Hepatocyte (in vitro differentiated cells): Measurements from ENCODE around the gene NPLOC4. TPM values are rescaled to one million over a fixed set of nuclear protein-coding genes. Genes with fewer than 3 reads are reported as not detected.

Experiments used
- DNase-seq: peaks from one replicate; pipeline ENCODE4 v3.0.0-alpha.2; 2016; ENCODE audit warnings: low spot score
- H2AFZ ChIP-seq: fragments of 200-600 bp; sonication (generic); 2 replicates; pipeline ENCODE4 v1.6.0; 2016; ENCODE audit warnings: antibody characterized with exemption, mild to moderate bottlenecking
- H3K27ac ChIP-seq: fragments of 200-600 bp; sonication (generic); 2 replicates; pipeline ENCODE4 v1.5.1; 2016; ENCODE audit warnings: mild to moderate bottlenecking
- H3K27me3 ChIP-seq: fragments of 200-600 bp; sonication (generic); 2 replicates; pipeline ENCODE4 v1.6.1; 2016
- H3K36me3 ChIP-seq: fragments of 200-600 bp; sonication (generic); replicated peaks from 2 replicates; pipeline ENCODE4 v1.5.1; 2016; ENCODE audit warnings: low read depth; ENCODE audit not compliant: insufficient read depth
- H3K4me1 ChIP-seq: fragments of 200-600 bp; sonication (generic); 2 replicates; pipeline ENCODE4 v1.5.1; 2016; ENCODE audit warnings: mild to moderate bottlenecking, moderate library complexity; ENCODE audit not compliant: insufficient read depth
- H3K4me2 ChIP-seq: fragments of 200-600 bp; sonication (generic); 2 replicates; pipeline ENCODE4 v1.6.0; 2016
- H3K4me3 ChIP-seq: fragments of 200-600 bp; sonication (generic); 2 replicates; pipeline ENCODE4 v1.5.1; 2016; ENCODE audit warnings: mild to moderate bottlenecking
- H3K79me2 ChIP-seq: fragments of 200-600 bp; sonication (generic); 2 replicates; pipeline ENCODE4 v1.6.0; 2017; ENCODE audit warnings: mild to moderate bottlenecking
- H3K9me2 ChIP-seq: fragments of 200-600 bp; sonication (generic); replicated peaks from 2 replicates; pipeline ENCODE4 v1.6.0; 2017; ENCODE audit warnings: mild to moderate bottlenecking; ENCODE audit not compliant: insufficient read depth
- H3K9me3 ChIP-seq: fragments of 200-600 bp; sonication (generic); 2 replicates; pipeline ENCODE4 v1.5.1; 2016; ENCODE audit warnings: low read depth, mild to moderate bottlenecking
- H4K20me1 ChIP-seq: fragments of 200-600 bp; sonication (generic); 2 replicates; pipeline ENCODE4 v1.6.0; 2016; ENCODE audit warnings: mild to moderate bottlenecking; ENCODE audit not compliant: insufficient read depth, poor library complexity, severe bottlenecking
- CTCF ChIP-seq: fragments of 200-600 bp; sonication (generic); IDR thresholded peaks from 2 replicates; pipeline ENCODE4 v1.5.1; 2016; ENCODE audit warnings: antibody characterized with exemption, mild to moderate bottlenecking; ENCODE audit not compliant: poor library complexity
- EZH2 ChIP-seq: fragments of 200-600 bp; sonication (generic); IDR thresholded peaks from 2 replicates; pipeline ENCODE4 v1.6.1; 2016; ENCODE audit warnings: antibody characterized with exemption, mild to moderate bottlenecking, borderline replicate concordance
- EZH2phosphoT487 ChIP-seq: fragments of 200-600 bp; sonication (generic); IDR thresholded peaks from one replicate; pipeline ENCODE4 v1.6.1; 2018; ENCODE audit warnings: antibody characterized with exemption, mild to moderate bottlenecking, low read depth, moderate library complexity; ENCODE audit not compliant: unreplicated experiment, severe bottlenecking
- WGBS: methylation state at CpG from one replicate; pipeline ENCODE4 v1.1.6; 2016; ENCODE audit warnings: low lambda C conversion rate; ENCODE audit errors: missing lambda C conversion rate; 5-methylcytosine and 5-hydroxymethylcytosine counted together
- polyA plus RNA-seq: library from polyadenylated mRNA; unstranded; fragments of >200 nt; fragmentation: Nextera tagmentation; extraction: Ambion mirVana; gene quantifications from 2 replicates; pipeline ENCODE4 v1.2.1, GENCODE V29; 2016
- total RNA-seq: library from RNA; depleted of rRNA; stranded (reverse); fragments of >200 nt; gene quantifications from 2 replicates; pipeline ENCODE4 v1.2.3, GENCODE V29; 2014

Gene NPLOC4
- total and polyA plus RNA-seq, 2 experiments from 2014 or later, result 53.7 to 54.6 TPM

- H3K9me2 ChIP-seq, result no peaks in the 10 kb centered on the region
- DNase-seq, result no peak
- H2AFZ ChIP-seq, result peak overlapping the region; percentile 64
Measured at GRCh38 chr17:81682565-81683207, 45.8 kb upstream of the NPLOC4 start.

GRCh38 chr17:81681672-81682071, 44.8 kb upstream of the NPLOC4 start:
- Histone ChIP-seq H3K79me2 (peaks cover 58% of the 10 kb centered on the region), H3K4me1 (peaks cover 18% of the 10 kb centered on the region), H3K9me3 (no peaks in the 10 kb centered on the region), H3K27me3 (no peaks in the 10 kb centered on the region), H3K27ac (no peak overlapping the region), H3K9me2 (no peaks in the 10 kb centered on the region), H3K4me3 (no peak overlapping the region), H4K20me1 (peaks cover 13% of the 10 kb centered on the region), H3K36me3 (no peaks in the 10 kb centered on the region), H2AFZ (no peak overlapping the region), H3K4me2 (no peak overlapping the region)
- TF ChIP-seq EZH2 (no peak), EZH2phosphoT487 (no peak)
- 93% methylated on average over 17 of the region's 17 CpGs for WGBS
- no peak for DNase-seq

More at GRCh38 chr17:81682565-81683207, 45.8 kb upstream of the NPLOC4 start:
- TF ChIP-seq EZH2 (no peak), EZH2phosphoT487 (no peak), CTCF (no peak)
- 36% methylated on average over 19 of the region's 19 CpGs for WGBS
- H3K27ac ChIP-seq, result peak overlapping the region; percentile 81
- peak overlapping the region; percentile 52 for H3K4me3 ChIP-seq
- no peaks in the 10 kb centered on the region for H3K9me3 ChIP-seq
- H3K36me3 ChIP-seq, result no peaks in the 10 kb centered on the region
- H3K4me1 ChIP-seq, result peaks cover 18% of the 10 kb centered on the region
- peaks cover 15% of the 10 kb centered on the region for H4K20me1 ChIP-seq
- no peaks in the 10 kb centered on the region for H3K27me3 ChIP-seq
- peak overlapping the region; percentile 97 for H3K4me2 ChIP-seq
- H3K79me2 ChIP-seq, result peaks cover 63% of the 10 kb centered on the region

GRCh38 chr17:81680150-81680549, 43.2 kb upstream of the NPLOC4 start:
- no peaks in the 10 kb centered on the region for H3K27me3 ChIP-seq
- H3K79me2 ChIP-seq, result peaks cover 43% of the 10 kb centered on the region
- WGBS, result 93% methylated on average over 11 of the region's 11 CpGs
- peaks cover 14% of the 10 kb centered on the region for H3K4me1 ChIP-seq
- TF ChIP-seq EZH2, result no peak
- no peak for TF ChIP-seq CTCF
- no peak for TF ChIP-seq EZH2phosphoT487
- H3K4me2 ChIP-seq, result no peak overlapping the region
- no peak for DNase-seq
- H4K20me1 ChIP-seq, result peaks cover 5% of the 10 kb centered on the region
- H3K9me3 ChIP-seq, result no peaks in the 10 kb centered on the region
- H2AFZ ChIP-seq, result no peak overlapping the region
- no peaks in the 10 kb centered on the region for H3K36me3 ChIP-seq
- no peak overlapping the region for H3K27ac ChIP-seq
- no peaks in the 10 kb centered on the region for H3K9me2 ChIP-seq
- no peak overlapping the region for H3K4me3 ChIP-seq

GRCh38 chr17:81676906-81677305, 40.0 kb upstream of the NPLOC4 start:
- DNase-seq, result no peak
- Histone ChIP-seq H3K4me2 (no peak overlapping the region), H3K27ac (no peak overlapping the region), H4K20me1 (no peaks in the 10 kb centered on the region), H3K79me2 (peaks cover 15% of the 10 kb centered on the region), H3K9me2 (no peaks in the 10 kb centered on the region), H3K36me3 (no peaks in the 10 kb centered on the region), H3K4me3 (no peak overlapping the region), H3K27me3 (no peaks in the 10 kb centered on the region), H3K4me1 (no peaks in the 10 kb centered on the region), H3K9me3 (no peaks in the 10 kb centered on the region), H2AFZ (no peak overlapping the region)
- TF ChIP-seq EZH2 (no peak), CTCF (no peak), EZH2phosphoT487 (no peak)
- 90% methylated on average over 17 of the region's 17 CpGs for WGBS
